Sigmoid colon (tissue), 7 donors: Measurements from ENCODE around the gene SPATA25. TPM values are rescaled to one million over a fixed set of nuclear protein-coding genes. Genes with fewer than 3 reads are reported as not detected.

Source experiments
- DNase-seq: peaks from one replicate; pipeline ENCODE4 v3.0.0-alpha.2; 2019
- H3K27ac ChIP-seq, 4 donors: fragments of 200-600 bp; sonication (generic); one replicate each; pipeline ENCODE4 v1.5.1; 2016 to 2019; ENCODE audit warnings: mild to moderate bottlenecking in 1 of 4
- H3K27me3 ChIP-seq, 3 donors: fragments of 200-600 bp; sonication (generic); one replicate each; pipeline ENCODE4 v1.5.1; 2019; ENCODE audit warnings: mild to moderate bottlenecking in 1 of 3
- H3K36me3 ChIP-seq, 4 donors: fragments of 200-600 bp; sonication (generic); one replicate each; pipeline ENCODE4 v1.5.1; 2016 to 2019
- H3K4me1 ChIP-seq, 4 donors: fragments of 200-600 bp; sonication (generic); one replicate each; pipeline ENCODE4 v1.5.1; 2017 to 2019
- H3K4me3 ChIP-seq, 4 donors: fragments of 200-600 bp; sonication (generic); one replicate each; pipeline ENCODE4 v1.5.1; 2017 to 2019; ENCODE audit warnings: mild to moderate bottlenecking in 2 of 4, moderate library complexity in 1 of 4
- H3K9me3 ChIP-seq, 4 donors: fragments of 200-600 bp in 3 of 4; sonication (generic) in 3 of 4; one replicate each; pipeline versions ENCODE4 v1.5.1 to v1.6.1; 2013 to 2019
- CTCF ChIP-seq, 4 experiments: fragments of 450-650 bp in 3 of 4; fragments of 200-600 bp in 1 of 4; IDR thresholded peaks; one replicate each; pipeline ENCODE4 v1.5.1; 2016 to 2019; ENCODE audit warnings: antibody characterized with exemption in 4 of 4, mild to moderate bottlenecking in 3 of 4, moderate library complexity in 2 of 4
- EP300 ChIP-seq, 4 donors: sonication (generic); formaldehyde crosslinking; IDR thresholded peaks; one replicate each; pipeline ENCODE4 v1.6.1; 2017; ENCODE audit warnings: antibody characterized with exemption in 4 of 4
- POLR2A ChIP-seq, 2 donors: fragments of 450-650 bp; IDR thresholded peaks; one replicate each; pipeline ENCODE4 v1.6.1; 2016; ENCODE audit warnings: antibody characterized with exemption in 2 of 2, mild to moderate bottlenecking in 2 of 2, moderate library complexity in 2 of 2
- POLR2AphosphoS5 ChIP-seq, 4 donors: sonication (generic); formaldehyde crosslinking; IDR thresholded peaks; one replicate each; pipeline ENCODE4 v1.6.1; 2017; ENCODE audit warnings: antibody characterized with exemption in 4 of 4
- WGBS, 2 donors: extraction: QIAGEN DNeasy Blood & Tissue Kit; methylation state at CpG; one replicate each; pipeline ENCODE4 v1.1.7; 2013; 5-methylcytosine and 5-hydroxymethylcytosine counted together
- intact Hi-C: fragments of 100-400 bp; cut with DNase I; formaldehyde crosslinking; loops from one replicate; pipeline ENCODE4 v1.15.1; 2023
- polyA plus RNA-seq, 3 donors: library from polyadenylated mRNA; stranded (reverse); fragments of 200-250 nt; gene quantifications; one replicate each; pipeline ENCODE4 v1.2.3, GENCODE V29; 2013
- total RNA-seq, 4 donors: library from RNA; depleted of rRNA; stranded (reverse); fragments of >200 nt; gene quantifications; one replicate each; pipeline ENCODE4 v1.1.0, GENCODE V29; 2016
- donor health status: healthy with polysubstance abuse.
- donor health status: Bipolar disorder and iron deficiency.
- donor health status: healthy.

Gene SPATA25
- total and polyA plus RNA-seq, 7 donors, result 1.6 to 7.5 (median 1.8) TPM; not detected in 2

GRCh38 chr20:45919542-45920399 lies 32.3 kb upstream of the SPATA25 start:
- WGBS, 2 donors, result 57 to 66% methylated on average over 11 of the region's 11 CpGs
- H3K4me1 ChIP-seq, result peaks cover 0 to 32% (median 21%) of the 10 kb centered on the region in 4 donors
- intact Hi-C loops, result no loop called here

GRCh38 chr20:45918779-45919537 lies 31.5 kb upstream of the SPATA25 start:
- no peak for TF ChIP-seq CTCF (IDR thresholded peaks at IDR 0.05)
- TF ChIP-seq POLR2A (IDR thresholded peaks at IDR 0.05), result no peak
- TF ChIP-seq EP300 (IDR thresholded peaks at IDR 0.05), result no peak
- TF ChIP-seq POLR2AphosphoS5 (IDR thresholded peaks at IDR 0.05), result no peak
- 84 to 89% methylated on average over 12 of the region's 12 CpGs for WGBS, 2 donors
- Histone ChIP-seq H3K36me3 (no peaks in the 10 kb centered on the region), H3K27me3 (no peaks in the 10 kb centered on the region), H3K9me3 (no peaks in the 10 kb centered on the region), H3K27ac (peak overlapping the region; percentile 54 to 65 (median 56)), H3K4me1 (peaks cover 0 to 24% (median 13%) of the 10 kb centered on the region in 4 donors), H3K4me3 (no peak overlapping the region)
- intact Hi-C loops, result no loop called here
- DNase-seq, result no peak

More at GRCh38 chr20:45919542-45920399, 32.3 kb upstream of the SPATA25 start:
- no peak for TF ChIP-seq POLR2AphosphoS5 (IDR thresholded peaks at IDR 0.05)
- TF ChIP-seq POLR2A (IDR thresholded peaks at IDR 0.05), result no peak
- no peak for TF ChIP-seq EP300 (IDR thresholded peaks at IDR 0.05)
- no peak for TF ChIP-seq CTCF (IDR thresholded peaks at IDR 0.05)
- Histone ChIP-seq H3K27me3 (no peaks in the 10 kb centered on the region), H3K36me3 (no peaks in the 10 kb centered on the region), H3K9me3 (no peaks in the 10 kb centered on the region), H3K27ac (peak overlapping the region; percentile 54 to 65 (median 56)), H3K4me3 (no peak overlapping the region)
- DNase-seq, result peak; percentile 88

GRCh38 chr20:45918182-45918737 lies 30.8 kb upstream of the SPATA25 start:
- Histone ChIP-seq H3K27me3 (no peaks in the 10 kb centered on the region), H3K4me1 (peaks cover 0 to 22% (median 10%) of the 10 kb centered on the region in 4 donors), H3K9me3 (no peaks in the 10 kb centered on the region), H3K27ac (peak overlapping the region; percentile 54 to 65 (median 56)), H3K4me3 (no peak overlapping the region), H3K36me3 (no peaks in the 10 kb centered on the region)
- DNase-seq, result no peak
- intact Hi-C loops, result no loop called here
- WGBS, 2 donors, result 43 to 62% methylated on average over 5 of the region's 5 CpGs
- TF ChIP-seq POLR2AphosphoS5 (IDR thresholded peaks at IDR 0.05), result no peak
- TF ChIP-seq CTCF (IDR thresholded peaks at IDR 0.05), result no peak
- TF ChIP-seq POLR2A (IDR thresholded peaks at IDR 0.05), result no peak
- TF ChIP-seq EP300 (IDR thresholded peaks at IDR 0.05), result no peak

GRCh38 chr20:45917790-45918141 lies 30.3 kb upstream of the SPATA25 start:
- Histone ChIP-seq H3K27ac (peak overlapping the region; percentile 54 to 65 (median 56)), H3K27me3 (no peaks in the 10 kb centered on the region), H3K4me3 (no peak overlapping the region), H3K36me3 (no peaks in the 10 kb centered on the region), H3K9me3 (no peaks in the 10 kb centered on the region), H3K4me1 (peaks cover 0 to 24% (median 12%) of the 10 kb centered on the region in 4 donors)
- WGBS, 2 donors, result 64 to 67% methylated on average over 5 of the region's 5 CpGs
- intact Hi-C loops, result no loop called here
- TF ChIP-seq POLR2A (IDR thresholded peaks at IDR 0.05), result no peak
- no peak for TF ChIP-seq CTCF (IDR thresholded peaks at IDR 0.05)
- TF ChIP-seq POLR2AphosphoS5 (IDR thresholded peaks at IDR 0.05), result no peak
- TF ChIP-seq EP300 (IDR thresholded peaks at IDR 0.05), result no peak
- DNase-seq, result no peak
